Gastrocnemius medialis (tissue), 4 donors: ENCODE data around the gene LHCGR. TPM values are rescaled to one million over a fixed set of nuclear protein-coding genes. Genes with fewer than 3 reads are reported as not detected.
"Not testable (repeated sequence)": the region's sequence is repeated elsewhere in the genome, so short reads cannot be mapped to it uniquely, and the experiment has no call there.

Source experiments
- ATAC-seq, 2 donors: fragments of 150-250 bp; one replicate each; pipeline ENCODE4 v1.9.1; 2016
- DNase-seq, 2 donors: peaks; one replicate each; pipeline ENCODE4 v3.0.0-alpha.2; 2019
- H3K27ac ChIP-seq, 4 donors: fragments of 200-600 bp; sonication (generic); 1 replicate in 1 of 4; 2 replicates in 3 of 4; pipeline ENCODE4 v1.5.1; 2016 to 2018; ENCODE audit warnings: mild to moderate bottlenecking in 2 of 4, moderate library complexity in 1 of 4
- H3K27me3 ChIP-seq, 3 donors: fragments of 200-600 bp; sonication (generic) in 2 of 3; 1 replicate in 1 of 3; 2 replicates in 2 of 3; pipeline versions ENCODE4 v1.5.1 to v1.6.0; 2016 to 2019; ENCODE audit warnings: mild to moderate bottlenecking in 1 of 3, moderate library complexity in 1 of 3
- H3K36me3 ChIP-seq, 2 donors: fragments of 200-600 bp; sonication (generic) in 1 of 2; one replicate each; pipeline ENCODE4 v1.5.1; 2017 to 2018
- H3K4me1 ChIP-seq, 2 donors: fragments of 200-600 bp; sonication (generic) in 1 of 2; one replicate each; pipeline ENCODE4 v1.5.1; 2016 to 2017; ENCODE audit warnings: mild to moderate bottlenecking in 2 of 2
- H3K4me3 ChIP-seq, 4 donors: fragments of 200-600 bp; sonication (generic) in 3 of 4; 1 replicate in 1 of 4; 2 replicates in 3 of 4; pipeline ENCODE4 v1.5.1; 2016 to 2019; ENCODE audit warnings: mild to moderate bottlenecking in 2 of 4
- H3K9me3 ChIP-seq, 3 donors: fragments of 200-600 bp; sonication (generic) in 2 of 3; 1 replicate in 1 of 3; 2 replicates in 2 of 3; pipeline ENCODE4 v1.5.1; 2016 to 2019
- CTCF ChIP-seq, 5 experiments: fragments of 450-650 bp in 3 of 5; fragments of 200-600 bp in 2 of 5; sonication (generic) in 2 of 5; IDR thresholded peaks in 4 of 5; conservative IDR thresholded peaks in 1 of 5; 1 replicate in 4 of 5; 2 replicates in 1 of 5; pipeline ENCODE4 v1.5.1; 2016 to 2019; ENCODE audit warnings: antibody characterized with exemption in 5 of 5, mild to moderate bottlenecking in 3 of 5, moderate library complexity in 3 of 5
- POLR2A ChIP-seq, 2 donors: fragments of 450-650 bp; IDR thresholded peaks; one replicate each; pipeline ENCODE4 v1.6.1; 2017; ENCODE audit warnings: antibody characterized with exemption in 2 of 2, mild to moderate bottlenecking in 2 of 2, moderate library complexity in 2 of 2
- in situ Hi-C, 4 donors: fragments of 200-750 bp; cut with MboI; loops; one replicate each; pipeline versions ENCODE4 v1.15.0 to v1.8.0; 2017; ENCODE audit warnings: low sequenced_read_pairs in 4 of 4
- intact Hi-C: fragments of 100-400 bp; cut with DNase I; formaldehyde crosslinking; loops from one replicate; pipeline ENCODE4 v1.15.1; 2023; ENCODE audit warnings: low total_unique reads
- total RNA-seq, 4 donors: library from RNA; depleted of rRNA; stranded (reverse); fragments of >200 nt; gene quantifications; one replicate each; pipeline versions ENCODE4 v1.1.0 to v1.2.3, GENCODE V29; 2016

The LHCGR gene
- total RNA-seq, 4 donors from 2014 or later: not detected

GRCh38 chr2:48750128-48750739 lies 5.3 kb downstream of the LHCGR start:
- in situ Hi-C loops (no loop called here), intact Hi-C loops (no loop called here)
- no peak for TF ChIP-seq POLR2A (IDR thresholded peaks at IDR 0.05)
- no peak for TF ChIP-seq CTCF (IDR thresholded peaks at IDR 0.05 in 4 of 5, conservative IDR thresholded peaks at IDR 0.05 in 1 of 5)
- Histone ChIP-seq H3K9me3 (no peaks in the 10 kb centered on the region), H3K27me3 (no peaks in the 10 kb centered on the region), H3K36me3 (no peaks in the 10 kb centered on the region), H3K27ac (no peak overlapping the region), H3K4me3 (no peak overlapping the region), H3K4me1 (no peaks in the 10 kb centered on the region)
- DNase-seq (no peak), ATAC-seq (no peak)

- no peak for TF ChIP-seq POLR2A (IDR thresholded peaks at IDR 0.05)
- TF ChIP-seq CTCF (IDR thresholded peaks at IDR 0.05 in 4 of 5, conservative IDR thresholded peaks at IDR 0.05 in 1 of 5): no peak
- DNase-seq: no peak
- intact Hi-C loops (no loop called here), in situ Hi-C loops (no loop called here)
- ATAC-seq: no peak
- no peak overlapping the region for H3K4me3 ChIP-seq
- H3K36me3 ChIP-seq: no peaks in the 10 kb centered on the region
- H3K27ac ChIP-seq: no peak overlapping the region
- H3K27me3 ChIP-seq: no peaks in the 10 kb centered on the region
- H3K4me1 ChIP-seq: no peaks in the 10 kb centered on the region
- H3K9me3 ChIP-seq: no peaks in the 10 kb centered on the region
These were observed 6.0 kb downstream of the LHCGR start for GRCh38 chr2:48749291-48750127.

- H3K4me1 ChIP-seq: no peaks in the 10 kb centered on the region
- H3K27me3 ChIP-seq: no peaks in the 10 kb centered on the region
- ATAC-seq (no peak), DNase-seq (no peak)
- TF ChIP-seq POLR2A (IDR thresholded peaks at IDR 0.05): no peak
- no peak for TF ChIP-seq CTCF (IDR thresholded peaks at IDR 0.05 in 4 of 5, conservative IDR thresholded peaks at IDR 0.05 in 1 of 5)
- no peak overlapping the region for H3K4me3 ChIP-seq
- H3K9me3 ChIP-seq: no peaks in the 10 kb centered on the region
- in situ Hi-C loops: no loop called here
- intact Hi-C loops: no loop called here
- H3K27ac ChIP-seq: no peak overlapping the region
- H3K36me3 ChIP-seq: no peaks in the 10 kb centered on the region
These were observed 8.2 kb downstream of the LHCGR start for GRCh38 chr2:48747319-48747718.

- H3K27ac ChIP-seq, H3K4me3 ChIP-seq, H3K4me1 ChIP-seq, ATAC-seq, H3K9me3 ChIP-seq, in situ Hi-C loops, DNase-seq, H3K36me3 ChIP-seq, intact Hi-C loops, H3K27me3 ChIP-seq: not testable (repeated sequence)
These were observed 16.3 kb downstream of the LHCGR start for GRCh38 chr2:48739236-48739635.

- in situ Hi-C loops: no loop called here
These were observed 16.7 kb downstream of the LHCGR start for GRCh38 chr2:48738806-48739205.

More at GRCh38 chr2:48738806-48739205, 16.7 kb downstream of the LHCGR start:
- Histone ChIP-seq H3K36me3 (no peaks in the 10 kb centered on the region), H3K4me1 (no peaks in the 10 kb centered on the region), H3K4me3 (no peak overlapping the region), H3K27ac (no peak overlapping the region), H3K9me3 (no peaks in the 10 kb centered on the region), H3K27me3 (no peaks in the 10 kb centered on the region)
- no peak for TF ChIP-seq POLR2A (IDR thresholded peaks at IDR 0.05)
- no peak for TF ChIP-seq CTCF (IDR thresholded peaks at IDR 0.05 in 4 of 5, conservative IDR thresholded peaks at IDR 0.05 in 1 of 5)
- ATAC-seq: no peak
- intact Hi-C loops: no loop called here
- DNase-seq: no peak
